Parathyroid adenoma (tissue), 2 donors: ENCODE results near the gene TCHP.
"Not testable (repeated sequence)": the region's sequence is repeated elsewhere in the genome, so short reads cannot be mapped to it uniquely, and the experiment has no call there.

Experiments
- H2AFZ ChIP-seq: fragments of 300-600 bp; sonication (generic); one replicate; pipeline ENCODE4 v1.7.0; 2017; ENCODE audit warnings: antibody characterized with exemption, mild to moderate bottlenecking
- H3K27ac ChIP-seq: fragments of 300-600 bp; sonication (generic); one replicate; pipeline ENCODE4 v1.7.0; 2017
- H3K27me3 ChIP-seq: fragments of 300-600 bp; sonication (generic); one replicate; pipeline ENCODE4 v1.7.0; 2017; ENCODE audit warnings: low read length; ENCODE audit not compliant: control insufficient read depth, insufficient read depth
- H3K36me3 ChIP-seq: fragments of 300-600 bp; sonication (generic); one replicate; pipeline ENCODE4 v1.7.0; 2017; ENCODE audit warnings: low read length; ENCODE audit not compliant: control insufficient read depth, insufficient read depth
- H3K4me1 ChIP-seq: fragments of 300-600 bp; sonication (generic); one replicate; pipeline ENCODE4 v1.7.0; 2017; ENCODE audit warnings: control low read depth
- H3K4me2 ChIP-seq: fragments of 300-600 bp; sonication (generic); one replicate; pipeline ENCODE4 v1.7.0; 2017; ENCODE audit warnings: low read length
- H3K4me3 ChIP-seq: fragments of 300-600 bp; sonication (generic); one replicate; pipeline ENCODE4 v1.7.0; 2017; ENCODE audit warnings: low read depth, low read length
- H3K79me2 ChIP-seq: fragments of 300-600 bp; sonication (generic); one replicate; pipeline ENCODE4 v1.7.0; 2017; ENCODE audit warnings: control low read depth
- H3K9ac ChIP-seq: fragments of 300-600 bp; sonication (generic); one replicate; pipeline ENCODE4 v1.7.0; 2017; ENCODE audit warnings: mild to moderate bottlenecking
- H3K9me3 ChIP-seq: fragments of 300-600 bp; sonication (generic); one replicate; pipeline ENCODE4 v1.7.0; 2017; ENCODE audit warnings: low read length; ENCODE audit not compliant: control insufficient read depth
- TF ChIP-seq, protein P1 (sequence below): fragments of 300-600 bp; sonication (generic); IDR thresholded peaks from one replicate; pipeline ENCODE4 v1.7.0; 2017; ENCODE audit warnings: antibody characterized with exemption, mild to moderate bottlenecking
- donor health status: primary hyperparathyroidism.

The TCHP gene

DNA sequence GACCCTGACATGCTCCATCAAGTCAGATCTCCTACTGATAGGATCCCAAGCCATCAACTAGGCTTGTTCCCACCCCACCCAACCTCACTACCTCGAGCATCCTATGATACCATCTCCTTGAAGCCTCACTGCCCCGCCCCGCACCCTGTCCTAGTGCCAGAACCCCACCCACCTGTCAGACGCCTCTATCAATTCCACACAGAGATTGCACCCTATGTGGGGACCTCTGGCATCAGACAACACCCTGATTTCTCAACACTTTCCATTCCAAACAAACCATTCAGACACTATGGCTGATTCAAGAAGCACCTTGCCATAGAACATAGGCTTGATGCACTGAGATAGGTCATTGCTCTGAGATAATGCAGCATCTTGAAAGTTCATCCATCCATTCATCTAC, 16.6 kb upstream of the TCHP start:
- Histone ChIP-seq H3K4me2 (no peak overlapping the region), H3K4me3 (no peak overlapping the region), H3K79me2 (peaks cover 16% of the 10 kb centered on the region), H3K9ac (no peak overlapping the region), H3K9me3 (no peaks in the 10 kb centered on the region), H3K4me1 (no peaks in the 10 kb centered on the region), H3K27ac (no peak overlapping the region), H3K36me3 (no peaks in the 10 kb centered on the region), H2AFZ (no peak overlapping the region), H3K27me3 (no peaks in the 10 kb centered on the region)
- TF ChIP-seq, protein P1, sequence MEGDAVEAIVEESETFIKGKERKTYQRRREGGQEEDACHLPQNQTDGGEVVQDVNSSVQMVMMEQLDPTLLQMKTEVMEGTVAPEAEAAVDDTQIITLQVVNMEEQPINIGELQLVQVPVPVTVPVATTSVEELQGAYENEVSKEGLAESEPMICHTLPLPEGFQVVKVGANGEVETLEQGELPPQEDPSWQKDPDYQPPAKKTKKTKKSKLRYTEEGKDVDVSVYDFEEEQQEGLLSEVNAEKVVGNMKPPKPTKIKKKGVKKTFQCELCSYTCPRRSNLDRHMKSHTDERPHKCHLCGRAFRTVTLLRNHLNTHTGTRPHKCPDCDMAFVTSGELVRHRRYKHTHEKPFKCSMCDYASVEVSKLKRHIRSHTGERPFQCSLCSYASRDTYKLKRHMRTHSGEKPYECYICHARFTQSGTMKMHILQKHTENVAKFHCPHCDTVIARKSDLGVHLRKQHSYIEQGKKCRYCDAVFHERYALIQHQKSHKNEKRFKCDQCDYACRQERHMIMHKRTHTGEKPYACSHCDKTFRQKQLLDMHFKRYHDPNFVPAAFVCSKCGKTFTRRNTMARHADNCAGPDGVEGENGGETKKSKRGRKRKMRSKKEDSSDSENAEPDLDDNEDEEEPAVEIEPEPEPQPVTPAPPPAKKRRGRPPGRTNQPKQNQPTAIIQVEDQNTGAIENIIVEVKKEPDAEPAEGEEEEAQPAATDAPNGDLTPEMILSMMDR: no peak

DNA sequence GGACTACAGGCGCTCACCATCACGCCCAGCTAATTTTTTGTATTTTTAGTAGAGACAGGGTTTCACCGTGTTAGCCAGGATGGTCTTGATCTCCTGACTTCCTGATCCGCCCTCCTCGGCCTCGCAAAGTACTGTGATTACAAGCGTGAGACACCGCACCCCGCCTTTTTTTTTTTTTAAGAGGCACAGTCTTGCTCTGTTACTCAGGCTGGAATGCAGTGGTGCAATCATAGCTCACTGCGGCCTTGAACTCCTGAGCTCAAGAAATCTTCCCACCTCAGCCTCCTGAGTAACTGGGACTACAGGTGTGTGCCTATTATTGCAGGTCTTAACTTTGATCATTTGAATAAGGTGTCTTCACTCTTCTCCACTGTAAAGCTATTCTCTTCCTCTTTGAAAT, 14.5 kb upstream of the TCHP start:
- H3K9me3 ChIP-seq: no peaks in the 10 kb centered on the region
- no peak overlapping the region for H3K4me2 ChIP-seq
- TF ChIP-seq, protein P1: no peak
- H2AFZ ChIP-seq: no peak overlapping the region
- H3K4me1 ChIP-seq: no peaks in the 10 kb centered on the region
- no peak overlapping the region for H3K27ac ChIP-seq
- H3K9ac ChIP-seq: no peak overlapping the region
- H3K4me3 ChIP-seq: no peak overlapping the region
- H3K79me2 ChIP-seq: no peaks in the 10 kb centered on the region
- no peaks in the 10 kb centered on the region for H3K27me3 ChIP-seq
- H3K36me3 ChIP-seq: no peaks in the 10 kb centered on the region

DNA sequence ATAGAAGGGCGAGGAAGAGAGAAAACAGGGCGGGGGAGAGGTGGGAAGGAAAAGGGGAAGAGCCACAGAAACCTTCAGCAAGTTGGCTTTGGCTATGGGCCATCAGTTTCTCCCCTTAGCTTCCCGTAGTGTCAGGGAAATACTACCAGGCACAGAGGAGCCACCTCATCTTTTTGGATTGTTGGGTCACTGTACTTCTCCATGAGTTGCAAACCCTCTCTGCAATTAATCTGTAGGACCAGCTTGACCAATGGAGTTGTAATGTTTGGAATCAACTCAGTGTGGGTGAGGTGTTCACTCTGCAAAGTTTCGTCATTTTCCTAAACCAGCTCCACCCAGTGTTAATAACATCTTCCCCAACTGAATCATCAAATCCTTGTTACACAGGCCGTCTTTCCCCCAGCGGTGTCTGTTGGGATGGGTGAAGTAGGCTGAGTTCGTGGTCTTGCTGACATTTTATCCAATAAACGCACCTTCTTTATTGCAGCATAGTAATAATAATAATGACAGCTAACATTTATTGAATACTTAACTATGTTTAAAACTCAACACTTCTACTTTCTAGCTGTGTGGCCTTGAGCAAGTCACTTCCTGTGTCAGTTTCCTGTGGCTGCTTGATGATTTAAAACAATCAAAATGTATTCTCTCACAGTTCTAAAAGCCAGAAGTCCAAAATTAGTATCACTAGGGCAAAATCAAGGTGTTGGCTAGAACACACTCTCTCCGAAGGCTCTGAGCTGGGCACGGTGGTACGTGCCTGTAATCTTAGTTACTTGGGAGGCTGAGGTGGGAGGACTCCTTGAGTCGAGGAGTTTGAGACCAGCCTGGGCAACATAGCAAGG, 11.7 kb upstream of the TCHP start:
- Histone ChIP-seq H3K9me3 (no peaks in the 10 kb centered on the region), H3K9ac (no peak overlapping the region), H3K4me2 (no peak overlapping the region), H2AFZ (no peak overlapping the region), H3K27me3 (no peaks in the 10 kb centered on the region), H3K79me2 (no peaks in the 10 kb centered on the region), H3K4me3 (no peak overlapping the region), H3K4me1 (peaks cover 6% of the 10 kb centered on the region), H3K36me3 (no peaks in the 10 kb centered on the region), H3K27ac (no peak overlapping the region)
- TF ChIP-seq, protein P1: no peak

DNA sequence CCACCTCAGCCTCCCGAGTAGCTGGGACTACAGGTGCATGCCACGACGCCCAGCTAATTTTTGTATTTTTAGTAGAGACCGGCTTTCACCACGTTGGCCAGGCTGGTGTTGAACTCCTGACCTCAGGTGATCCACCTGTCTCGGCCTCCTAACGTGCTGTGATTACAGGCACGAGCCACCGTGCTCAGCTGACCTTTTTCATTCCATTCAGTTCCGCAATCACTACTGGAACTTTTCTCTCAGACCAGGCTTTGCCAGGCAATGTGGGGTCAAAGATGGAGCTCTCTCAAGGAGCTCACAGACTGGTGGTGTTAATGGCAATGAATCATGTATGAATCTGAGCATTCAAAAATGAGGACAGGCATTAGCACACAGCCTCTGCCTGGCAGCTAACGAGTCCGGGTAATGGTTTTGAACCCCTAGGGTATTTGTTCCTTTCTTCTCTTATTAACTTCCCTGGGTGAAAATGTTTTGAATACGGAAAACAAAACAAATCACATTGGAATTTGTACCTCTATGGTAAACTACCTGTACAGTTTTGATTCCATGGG, 9.4 kb upstream of the TCHP start:
- H3K4me3 ChIP-seq: no peak overlapping the region
- no peak overlapping the region for H2AFZ ChIP-seq
- TF ChIP-seq, protein P1: no peak
- H3K9ac ChIP-seq: no peak overlapping the region
- H3K4me2 ChIP-seq: no peak overlapping the region
- H3K9me3 ChIP-seq: no peaks in the 10 kb centered on the region
- peaks cover 8% of the 10 kb centered on the region for H3K4me1 ChIP-seq
- no peaks in the 10 kb centered on the region for H3K27me3 ChIP-seq
- no peaks in the 10 kb centered on the region for H3K36me3 ChIP-seq
- H3K79me2 ChIP-seq: no peaks in the 10 kb centered on the region
- H3K27ac ChIP-seq: no peak overlapping the region

DNA sequence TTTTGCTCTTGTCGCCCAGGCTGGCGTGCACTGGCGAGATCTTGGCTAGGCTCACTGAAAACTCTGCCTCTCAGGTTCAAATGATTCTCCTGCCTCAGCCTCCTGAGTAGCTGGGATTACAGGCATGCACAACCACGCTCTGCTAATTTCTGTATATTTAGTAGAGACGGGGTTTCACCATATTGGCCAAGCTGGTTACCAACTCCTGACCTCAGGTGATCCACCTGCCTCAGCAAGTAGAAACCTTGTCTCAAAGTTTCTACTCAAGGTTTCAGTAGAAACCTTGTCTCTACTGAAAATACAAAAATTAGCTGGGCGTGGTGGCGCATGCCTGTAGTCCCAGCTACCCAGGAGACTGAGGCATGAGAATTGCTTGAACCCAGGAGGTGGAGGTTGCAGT, 8.3 kb upstream of the TCHP start:
- not testable (repeated sequence) for H2AFZ ChIP-seq, H3K36me3 ChIP-seq, H3K4me2 ChIP-seq, H3K79me2 ChIP-seq, H3K9ac ChIP-seq, H3K27ac ChIP-seq, H3K4me3 ChIP-seq, H3K27me3 ChIP-seq, H3K4me1 ChIP-seq, H3K9me3 ChIP-seq
